HG02870 (cell line): ENCODE data around the gene TOGARAM2.

Experiments
- ATAC-seq: cut with Tn5 transposase; IDR thresholded peaks from one replicate; pipeline ENCODE4 v1.9.1; 2021; ENCODE audit warnings: mild to moderate bottlenecking, moderate library complexity; ENCODE audit not compliant: unreplicated experiment

TOGARAM2 gene

GRCh38 chr2:29017716-29018435 is 36.8 kb downstream of the TOGARAM2 start:
- no peak for ATAC-seq

- ATAC-seq: no peak
These were observed 40.8 kb downstream of the TOGARAM2 start for GRCh38 chr2:29021886-29022285.

- ATAC-seq: no peak
These were observed 41.6 kb downstream of the TOGARAM2 start for GRCh38 chr2:29022679-29023078.

GRCh38 chr2:29023188-29023587 is 42.1 kb downstream of the TOGARAM2 start:
- no peak for ATAC-seq

- ATAC-seq: no peak
These were observed 43.9 kb downstream of the TOGARAM2 start for GRCh38 chr2:29024882-29025430.

- no peak for ATAC-seq
These were observed 44.6 kb downstream of the TOGARAM2 start for GRCh38 chr2:29025711-29026110.

- ATAC-seq: no peak
These were observed 49.9 kb downstream of the TOGARAM2 start for GRCh38 chr2:29031046-29031445.

GRCh38 chr2:29032189-29032588 is 51.1 kb downstream of the TOGARAM2 start:
- no peak for ATAC-seq

GRCh38 chr2:29033172-29033571 is 52.1 kb downstream of the TOGARAM2 start:
- no peak for ATAC-seq

GRCh38 chr2:29033656-29034055 is 52.6 kb downstream of the TOGARAM2 start:
- ATAC-seq: no peak

GRCh38 chr2:29035016-29035745 is 54.1 kb downstream of the TOGARAM2 start:
- ATAC-seq: no peak

GRCh38 chr2:29039718-29040480 is 58.8 kb downstream of the TOGARAM2 start:
- no peak for ATAC-seq

- ATAC-seq: no peak
These were observed 59.5 kb downstream of the TOGARAM2 start for GRCh38 chr2:29040552-29040951.

- no peak for ATAC-seq
These were observed 60.1 kb downstream of the TOGARAM2 start for GRCh38 chr2:29041161-29041660.

- ATAC-seq: no peak
These were observed 61.5 kb downstream of the TOGARAM2 start for GRCh38 chr2:29042561-29043075.

- no peak for ATAC-seq
These were observed 63.4 kb downstream of the TOGARAM2 start for GRCh38 chr2:29044459-29044858.

GRCh38 chr2:29046321-29046720 is 65.2 kb downstream of the TOGARAM2 start:
- ATAC-seq: no peak

GRCh38 chr2:29047083-29047845 is 66.2 kb downstream of the TOGARAM2 start:
- ATAC-seq: no peak

- ATAC-seq: no peak
These were observed 69.5 kb downstream of the TOGARAM2 start for GRCh38 chr2:29050591-29050990.

GRCh38 chr2:29051730-29052129 is 70.6 kb downstream of the TOGARAM2 start:
- ATAC-seq: no peak
